Effector memory CD8-positive, alpha-beta T cell (primary cell): ENCODE data around the gene SMIM1.

ENCODE experiments used
- ATAC-seq: fragments of 150-1000 bp; cut with Tn5 transposase; replicated peaks from 2 replicates; pipeline ENCODE4 v1.10.0; 2021; ENCODE audit warnings: mild to moderate bottlenecking, moderate library complexity
- DNase-seq, 3 experiments: peaks; one replicate each; pipeline ENCODE4 v3.0.0; 2021
- H3K27ac Mint-ChIP-seq, 2 donors: one replicate each; pipeline ENCODE4 v1.8.0; 2022; ENCODE audit warnings: mild to moderate bottlenecking in 2 of 2, mixed read lengths in 2 of 2, moderate library complexity in 2 of 2
- H3K27me3 Mint-ChIP-seq, 2 donors: one replicate each; pipeline ENCODE4 v1.8.0; 2022; ENCODE audit warnings: mixed read lengths in 2 of 2
- H3K36me3 Mint-ChIP-seq: one replicate; pipeline ENCODE4 v1.8.0; 2022; ENCODE audit warnings: mild to moderate bottlenecking, moderate library complexity, mixed read lengths; ENCODE audit not compliant: insufficient read depth
- H3K4me1 Mint-ChIP-seq, 2 donors: one replicate each; pipeline ENCODE4 v1.8.0; 2022; ENCODE audit warnings: low read depth in 2 of 2, mixed read lengths in 2 of 2
- H3K4me3 Mint-ChIP-seq, 2 donors: one replicate each; pipeline ENCODE4 v1.8.0; 2022; ENCODE audit warnings: mild to moderate bottlenecking in 2 of 2, mixed read lengths in 2 of 2, moderate library complexity in 2 of 2
- H3K9me3 Mint-ChIP-seq, 2 donors: one replicate each; pipeline ENCODE4 v1.8.0; 2022; ENCODE audit warnings: mixed read lengths in 2 of 2

The SMIM1 gene

GRCh38 chr1:3825356-3825755, 52.8 kb downstream of the SMIM1 start:
- Mint-ChIP-seq H3K27me3 (no peaks in the 10 kb centered on the region), H3K4me3 (no peak overlapping the region), H3K9me3 (no peaks in the 10 kb centered on the region), H3K4me1 (peaks cover 0 to 1% of the 10 kb centered on the region in 2 donors), H3K27ac (no peak overlapping the region), H3K36me3 (peaks cover 39% of the 10 kb centered on the region)
- no peak for DNase-seq
- ATAC-seq, result no peak
